HG02943 (cell line): ENCODE results near the gene TADA2A.

Experiments used
- ATAC-seq: cut with Tn5 transposase; IDR thresholded peaks from one replicate; pipeline ENCODE4 v1.9.1; 2021; ENCODE audit warnings: mild to moderate bottlenecking, low read depth, moderate library complexity; ENCODE audit not compliant: unreplicated experiment

The TADA2A gene, protein sequence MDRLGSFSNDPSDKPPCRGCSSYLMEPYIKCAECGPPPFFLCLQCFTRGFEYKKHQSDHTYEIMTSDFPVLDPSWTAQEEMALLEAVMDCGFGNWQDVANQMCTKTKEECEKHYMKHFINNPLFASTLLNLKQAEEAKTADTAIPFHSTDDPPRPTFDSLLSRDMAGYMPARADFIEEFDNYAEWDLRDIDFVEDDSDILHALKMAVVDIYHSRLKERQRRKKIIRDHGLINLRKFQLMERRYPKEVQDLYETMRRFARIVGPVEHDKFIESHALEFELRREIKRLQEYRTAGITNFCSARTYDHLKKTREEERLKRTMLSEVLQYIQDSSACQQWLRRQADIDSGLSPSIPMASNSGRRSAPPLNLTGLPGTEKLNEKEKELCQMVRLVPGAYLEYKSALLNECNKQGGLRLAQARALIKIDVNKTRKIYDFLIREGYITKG

DNA sequence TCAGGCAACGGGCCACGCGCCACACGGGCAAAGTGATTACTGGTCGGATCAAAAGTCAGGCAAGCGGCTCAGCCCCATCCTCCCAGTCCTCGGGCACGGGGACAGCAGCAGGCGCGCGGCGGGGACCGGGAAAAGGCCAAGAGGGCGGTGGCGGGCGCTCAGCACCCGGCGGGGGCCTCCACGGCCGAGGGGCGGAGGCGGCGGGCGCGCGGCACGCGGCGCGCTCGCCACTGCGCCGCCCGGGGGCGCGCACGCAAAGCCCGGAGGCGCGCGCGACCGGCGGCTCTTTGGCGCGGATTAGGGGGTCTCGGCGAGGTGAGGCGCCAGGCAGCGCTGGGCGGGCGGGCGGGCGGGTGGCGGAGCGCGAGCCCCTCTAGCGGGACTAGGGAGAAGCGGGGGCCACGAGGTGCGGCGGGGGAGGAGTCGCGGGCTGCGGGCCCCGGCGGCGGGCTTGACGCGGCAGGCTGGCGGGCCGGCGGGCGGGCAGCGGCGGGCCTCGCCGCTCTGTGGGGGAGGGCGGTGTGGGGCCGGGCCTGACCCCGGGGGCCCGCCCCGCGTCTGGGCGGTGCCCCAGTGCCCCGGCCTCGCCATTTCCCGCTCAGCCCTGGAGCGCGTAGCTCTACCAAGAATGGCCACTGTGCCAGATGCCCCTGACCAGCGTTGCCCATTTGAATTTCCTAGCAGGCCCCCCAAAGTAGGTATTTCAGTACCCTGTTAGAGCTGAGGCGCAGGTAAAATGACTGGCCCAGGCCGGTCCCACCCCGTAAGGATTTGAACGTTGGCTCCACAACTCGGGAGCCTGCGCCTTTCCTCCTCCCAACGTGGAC, at the start of gene TADA2A, which contains the start of gene ACACA:
Gene TADA2A (plus strand): TSS at position 252 of the 827 bp plus-strand sequence. CDS start 4,480 bp downstream, outside the sequence.
Gene ACACA (minus strand): TSS at position 202 of the 827 bp plus-strand sequence. CDS start 537 bp downstream, outside the sequence.
- peak; percentile 68 for ATAC-seq

DNA sequence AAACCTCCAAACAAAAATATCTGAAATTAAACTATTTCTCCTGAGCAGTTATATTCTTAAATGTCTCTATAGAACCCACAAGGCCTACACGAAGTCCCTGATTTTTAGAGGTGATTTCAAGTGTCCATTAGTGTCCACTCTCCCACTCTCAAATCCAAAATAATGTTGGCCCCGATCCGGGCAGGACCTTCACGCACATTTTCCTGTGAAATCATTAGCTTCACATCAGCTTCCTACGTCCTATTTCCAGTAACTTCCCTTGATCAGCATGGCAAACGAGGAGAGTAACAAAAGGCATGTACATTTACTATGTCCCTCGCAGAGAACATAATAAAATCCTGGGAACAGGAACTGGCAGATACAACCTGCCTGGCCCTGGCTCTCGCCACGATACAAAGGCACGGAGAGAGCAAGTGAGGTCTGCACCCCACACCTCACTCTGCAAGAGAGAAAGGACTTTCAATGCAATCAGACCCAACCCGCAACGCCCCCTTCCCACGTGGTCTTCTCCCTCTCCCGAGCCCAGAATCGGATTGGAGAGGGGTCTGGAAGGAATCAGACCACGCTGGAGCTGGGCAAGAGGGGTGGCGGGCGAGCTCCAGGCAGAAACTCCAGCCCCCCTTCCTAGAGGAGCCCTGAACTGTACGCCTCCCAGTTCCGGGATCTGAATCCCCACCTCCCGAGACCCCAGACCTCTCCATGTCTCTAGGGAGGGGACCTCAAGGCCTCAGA, 48.4 kb upstream of the TADA2A start:
- ATAC-seq: no peak

DNA sequence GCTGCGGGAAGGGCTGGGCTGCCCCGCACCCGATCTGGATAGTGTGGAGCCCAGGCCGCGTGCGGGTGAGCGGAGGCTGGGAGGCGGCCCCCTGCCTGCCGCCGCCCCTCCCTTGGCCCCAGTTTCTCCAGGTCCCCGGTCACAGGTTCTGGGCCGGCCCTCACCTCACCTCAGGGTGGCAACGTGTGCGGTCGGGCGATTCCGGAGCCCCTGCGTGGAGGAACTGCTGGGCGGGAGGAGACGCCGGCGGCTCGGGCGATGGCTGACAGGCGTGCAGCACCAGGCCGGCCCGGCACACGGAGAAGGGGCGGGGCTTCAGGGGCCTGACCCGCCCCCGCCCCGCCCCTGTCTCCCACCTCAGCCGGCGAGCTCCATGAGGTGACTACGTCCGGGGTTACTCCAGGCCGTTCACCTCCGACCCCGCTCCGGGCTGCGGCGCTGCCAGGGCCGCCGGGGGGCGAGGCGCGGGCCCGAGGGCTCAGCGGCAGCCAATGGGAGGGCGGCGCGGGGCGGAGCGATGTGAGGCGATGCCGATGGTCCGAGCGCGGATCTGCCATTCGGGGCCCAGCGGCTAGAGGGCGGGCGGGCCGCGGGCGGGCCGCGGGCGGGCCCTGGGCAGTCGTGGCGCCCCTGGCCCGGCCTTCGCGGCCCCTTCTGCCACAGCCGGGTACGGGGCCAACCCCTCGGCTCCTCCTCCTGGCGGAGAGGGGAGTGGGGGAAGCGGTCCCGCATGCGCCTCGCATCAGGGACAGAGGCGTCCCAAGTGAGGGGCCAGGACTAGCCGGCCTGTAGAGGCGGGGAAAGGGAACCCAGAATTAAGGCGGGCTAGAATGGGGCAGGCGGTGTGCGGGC, 47.6 kb upstream of the TADA2A start:
- ATAC-seq: peak; percentile 89

DNA sequence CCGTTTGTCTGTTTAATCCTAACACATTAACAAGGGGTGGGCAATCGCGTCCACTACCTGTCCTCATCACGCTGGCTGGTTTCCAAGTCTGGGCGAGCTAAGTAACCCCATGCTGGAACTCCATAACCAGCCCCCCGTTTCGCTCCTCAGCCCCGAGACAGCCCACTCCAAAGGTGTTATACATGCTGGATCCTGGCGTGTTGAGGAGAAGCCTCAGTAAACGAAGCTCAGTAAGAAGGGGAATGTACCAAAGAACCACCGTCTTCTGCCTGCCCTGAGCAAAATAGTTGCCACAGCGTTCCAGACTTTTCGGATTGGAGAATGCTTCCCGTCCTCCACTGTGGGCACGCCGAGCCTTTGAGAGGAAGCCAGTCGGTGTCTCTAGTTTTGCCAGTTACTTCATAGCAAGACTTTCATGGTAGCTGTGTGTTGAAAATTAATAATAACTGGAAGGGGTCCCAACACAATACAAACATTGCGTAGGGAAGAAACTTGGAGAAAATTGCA, 47.0 kb upstream of the TADA2A start:
- no peak for ATAC-seq

DNA sequence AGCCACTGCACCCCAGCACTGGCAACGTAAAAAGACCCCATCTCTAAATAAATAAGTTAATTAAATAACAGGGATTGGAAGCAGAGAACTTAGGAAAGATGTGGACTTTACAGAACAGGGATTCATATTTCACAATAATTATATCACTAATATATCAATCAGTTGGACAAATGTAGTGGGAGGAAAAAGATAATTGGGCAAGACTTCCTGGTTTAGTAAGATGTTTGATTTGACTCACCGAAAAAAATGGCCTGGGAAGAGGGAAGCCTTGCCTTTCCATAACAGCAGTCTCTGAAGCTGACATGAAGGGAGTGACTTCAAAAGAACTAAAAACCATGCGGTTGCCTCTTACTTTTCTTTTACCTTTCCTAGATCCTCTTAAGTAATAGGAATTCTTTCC, 46.1 kb upstream of the TADA2A start:
- no peak for ATAC-seq

DNA sequence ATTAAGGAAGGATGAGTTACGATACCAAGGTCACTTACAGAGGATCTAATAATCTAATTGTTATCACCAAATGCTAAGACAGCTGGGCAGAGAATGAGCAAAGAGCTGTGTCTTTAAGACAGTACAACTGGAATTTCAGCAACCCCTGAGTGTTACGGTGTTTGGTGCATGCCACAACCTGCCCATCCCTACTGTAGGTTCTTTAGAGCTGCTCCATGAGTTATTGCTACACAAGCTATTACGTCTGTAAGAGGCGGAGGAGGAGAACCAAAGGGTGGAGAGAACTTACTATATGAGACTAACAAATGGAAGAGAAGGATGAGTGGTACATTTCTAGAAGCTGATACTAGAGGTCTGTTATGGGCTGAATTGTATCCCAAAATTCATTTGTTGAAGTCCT, 45.1 kb upstream of the TADA2A start:
- no peak for ATAC-seq

DNA sequence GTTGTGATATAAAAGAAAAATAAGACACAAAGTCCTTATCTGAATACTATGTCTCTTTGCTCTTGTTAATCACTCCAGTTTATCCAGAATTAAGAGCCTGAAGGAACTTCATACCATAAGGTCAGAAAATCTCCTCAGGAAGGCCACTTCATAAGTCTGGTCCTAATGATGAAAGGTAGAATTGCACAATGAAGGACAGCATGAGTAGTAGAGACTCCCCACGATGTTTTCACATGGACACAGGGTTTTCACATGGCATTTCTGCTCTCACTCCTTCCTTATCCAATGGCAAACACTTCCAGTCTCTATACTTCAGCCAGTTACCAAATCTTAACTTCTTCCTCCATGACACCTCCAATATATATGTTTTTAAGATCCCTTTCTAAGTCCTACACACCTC, 41.1 kb upstream of the TADA2A start:
- ATAC-seq: no peak

DNA sequence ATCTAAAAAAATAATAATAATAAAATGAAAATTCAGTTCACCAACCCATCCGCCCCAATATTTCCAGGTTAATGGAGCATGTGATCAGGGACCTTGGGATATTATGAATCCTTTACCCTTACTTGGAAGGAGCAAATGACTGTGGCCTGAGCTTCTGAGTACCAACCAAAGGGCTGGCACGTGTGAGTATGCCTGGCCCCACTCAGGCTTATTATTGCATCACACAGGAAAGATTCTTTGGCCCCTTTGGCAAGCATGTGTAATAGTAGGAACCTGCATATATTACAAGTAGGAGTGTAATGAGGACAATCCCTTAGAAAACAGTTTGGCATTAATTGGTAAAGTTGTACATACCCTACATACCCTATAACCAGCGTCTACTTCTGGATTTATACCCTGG, 38.1 kb upstream of the TADA2A start:
- no peak for ATAC-seq

DNA sequence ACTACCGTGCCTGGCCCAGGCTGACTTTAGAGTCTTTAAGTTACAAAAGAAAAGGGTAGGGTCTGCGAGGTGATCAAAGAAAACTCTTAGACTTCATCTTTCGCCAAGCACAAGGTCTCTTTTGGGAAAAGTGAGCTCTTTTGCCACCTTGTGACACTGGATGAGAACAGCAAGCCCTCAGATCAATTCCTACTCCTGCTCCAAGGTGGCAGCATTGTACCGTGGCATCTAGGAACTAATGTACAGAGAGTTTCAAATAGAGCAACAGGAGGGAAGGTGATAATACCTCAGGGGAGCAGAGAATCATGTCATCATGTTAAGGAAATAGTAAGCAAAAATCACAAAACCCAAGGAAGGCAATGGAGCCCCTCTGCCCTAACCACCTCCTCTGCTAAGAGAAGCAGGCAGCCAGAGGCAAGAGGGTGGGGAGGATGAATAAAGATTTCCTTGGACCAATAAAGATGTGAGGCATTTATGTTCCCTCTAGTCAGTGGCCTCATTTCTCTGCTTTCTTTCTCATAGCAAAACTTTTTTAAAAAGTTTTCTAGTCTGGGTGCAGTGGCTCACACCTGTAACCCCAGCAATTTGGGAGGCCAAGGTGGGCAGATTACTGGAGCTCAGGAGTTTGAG, 33.0 kb upstream of the TADA2A start:
- no peak for ATAC-seq

DNA sequence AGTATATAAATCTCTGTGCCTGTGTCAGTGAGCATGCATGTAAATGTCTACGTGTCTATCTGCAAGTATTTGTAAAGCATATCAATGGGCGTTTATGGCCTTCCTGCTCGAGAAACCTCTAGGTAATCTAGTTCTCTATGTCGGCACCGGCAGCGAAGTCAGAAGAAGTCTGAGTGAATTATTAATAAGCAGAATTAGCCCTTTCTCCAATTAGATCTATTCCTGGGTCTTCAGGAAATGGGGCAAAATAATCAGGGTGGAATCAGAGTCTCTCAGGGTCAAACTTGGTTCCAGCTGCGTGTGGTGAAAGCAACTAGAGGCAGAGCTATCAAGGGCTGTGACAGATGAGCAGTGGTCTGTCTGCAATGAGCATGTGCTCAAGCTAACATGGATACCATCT, 31.0 kb upstream of the TADA2A start, which contains the start of gene C17orf78:
Gene C17orf78 (plus strand): TSS at position 280 of the 400 bp plus-strand sequence. CDS start 108 bp downstream, at position 388.
- ATAC-seq: no peak

DNA sequence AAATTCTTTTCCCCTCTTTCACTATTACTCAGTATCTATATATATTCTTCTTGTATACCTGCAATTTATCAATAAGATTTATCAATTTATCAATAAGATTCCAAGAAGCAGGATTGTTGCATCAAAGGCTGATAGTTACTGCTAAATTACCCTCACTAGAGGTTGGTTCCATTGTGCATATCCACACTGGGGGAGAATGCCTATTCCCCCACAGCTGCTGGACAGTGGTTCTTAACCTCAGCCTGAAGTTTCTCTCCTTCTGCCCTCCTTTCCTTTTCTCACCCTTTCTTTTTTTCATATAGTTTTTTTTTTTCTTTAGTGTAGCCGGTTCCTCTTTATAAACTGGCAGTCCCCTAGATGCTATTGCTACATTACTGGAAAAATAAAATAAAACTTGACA, 24.6 kb upstream of the TADA2A start:
- ATAC-seq: no peak

DNA sequence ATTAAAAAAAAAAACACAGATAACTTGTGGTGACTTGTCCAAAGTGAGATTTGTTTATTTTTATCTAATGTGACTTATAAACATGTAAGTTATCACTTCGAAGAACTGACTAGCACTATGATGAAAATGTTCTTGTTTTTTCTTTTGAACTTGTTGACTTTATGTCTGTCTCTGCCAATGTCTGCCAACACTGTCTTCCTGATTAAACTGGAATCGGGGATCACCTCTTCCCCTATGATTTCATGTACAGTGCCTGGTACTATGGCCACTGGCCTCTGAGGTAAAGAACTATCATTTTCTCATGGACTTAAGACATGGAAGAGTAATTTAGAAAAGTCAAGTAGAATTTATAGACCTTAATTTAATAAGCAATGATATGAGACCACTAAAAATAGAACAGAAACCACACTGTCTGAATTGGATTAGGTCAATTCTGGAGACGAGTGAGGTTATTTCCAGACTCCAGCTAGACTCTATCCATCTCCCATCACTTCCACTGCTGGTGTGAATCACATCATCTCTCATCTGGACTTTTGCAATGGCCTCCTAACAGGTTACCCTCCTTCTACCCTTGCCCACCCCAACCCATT, 22.0 kb upstream of the TADA2A start:
- ATAC-seq: no peak

DNA sequence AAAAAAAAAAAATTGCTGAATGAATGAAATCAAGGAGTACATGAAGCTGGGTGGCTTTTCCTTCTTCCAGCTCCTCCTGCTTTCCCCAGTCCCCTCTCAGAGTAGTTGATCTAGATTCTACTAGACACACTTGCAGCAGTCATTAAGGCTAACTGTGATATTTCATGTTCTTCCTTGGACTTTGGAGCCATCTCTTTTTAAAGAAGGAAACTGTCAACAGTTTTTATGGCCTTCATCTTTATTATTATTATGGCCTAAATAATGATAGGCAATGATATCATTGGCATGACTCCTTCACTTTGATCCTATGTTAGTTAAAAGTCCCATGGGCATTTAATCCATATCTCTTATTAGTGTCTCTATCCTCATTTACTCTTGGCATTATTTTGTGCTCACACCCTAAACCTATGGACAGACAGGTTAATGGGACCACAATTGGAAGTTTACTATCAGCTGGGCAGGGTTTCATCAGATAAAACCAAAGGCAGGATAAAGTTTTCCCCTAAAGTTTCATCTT, 21.2 kb upstream of the TADA2A start:
- ATAC-seq: no peak

DNA sequence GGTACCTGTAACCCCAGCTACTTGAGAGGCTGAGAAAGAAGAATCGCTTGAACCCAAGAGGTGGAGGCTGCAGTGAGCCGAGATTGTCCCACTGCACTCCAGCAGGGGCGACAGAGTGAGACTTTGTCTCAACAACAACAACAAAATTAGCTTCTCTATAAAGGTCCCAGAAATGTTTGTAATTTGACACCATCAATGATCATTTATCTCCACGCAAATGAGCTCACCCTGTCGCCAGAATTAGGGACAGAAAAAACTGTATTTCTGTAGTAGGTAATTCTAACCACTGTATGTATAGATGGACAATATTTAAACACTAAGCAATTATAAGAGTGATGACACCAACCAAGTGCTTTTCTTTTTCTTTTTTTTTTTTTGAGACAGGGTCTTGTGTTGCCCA, 20.2 kb upstream of the TADA2A start:
- ATAC-seq: no peak

DNA sequence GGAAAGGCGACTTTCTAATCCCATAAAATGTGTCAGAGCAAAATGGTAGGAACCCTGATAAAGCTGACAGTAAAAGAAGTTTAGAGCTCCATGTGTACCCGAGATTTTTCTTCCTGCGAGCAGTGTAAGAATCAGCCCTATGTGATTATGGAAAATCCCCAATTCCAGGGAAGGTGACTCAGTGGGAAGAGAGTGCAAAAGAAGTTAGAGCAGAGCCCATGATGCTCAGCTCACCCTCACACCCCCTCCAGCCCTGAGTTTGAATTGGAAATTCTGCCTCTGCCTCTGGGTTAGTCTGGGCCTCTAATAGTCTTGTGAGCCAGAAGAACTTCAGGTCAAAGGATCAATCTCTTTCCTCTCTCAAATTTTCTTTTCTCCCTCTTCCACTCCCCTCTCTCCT, 18.4 kb upstream of the TADA2A start:
- no peak for ATAC-seq

DNA sequence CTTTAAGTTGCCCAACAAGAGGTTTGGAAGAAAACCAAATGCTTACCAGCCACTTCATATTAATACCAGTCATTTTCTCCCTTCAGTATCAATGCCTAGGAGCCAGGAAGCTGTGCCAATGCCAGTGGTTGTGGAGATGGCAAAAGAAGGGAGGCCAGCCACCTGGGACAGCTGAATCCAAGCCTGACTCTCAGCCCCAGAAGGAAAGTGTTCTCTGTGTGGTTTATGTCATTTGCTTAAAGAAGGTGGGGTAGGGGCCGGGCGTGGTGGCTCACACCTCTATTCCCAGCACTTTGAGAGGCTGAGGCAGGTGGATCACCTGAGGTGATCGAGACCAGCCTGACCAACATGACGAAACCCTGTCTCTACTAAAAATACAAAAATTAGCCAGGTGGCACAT, 17.5 kb upstream of the TADA2A start:
- no peak for ATAC-seq

DNA sequence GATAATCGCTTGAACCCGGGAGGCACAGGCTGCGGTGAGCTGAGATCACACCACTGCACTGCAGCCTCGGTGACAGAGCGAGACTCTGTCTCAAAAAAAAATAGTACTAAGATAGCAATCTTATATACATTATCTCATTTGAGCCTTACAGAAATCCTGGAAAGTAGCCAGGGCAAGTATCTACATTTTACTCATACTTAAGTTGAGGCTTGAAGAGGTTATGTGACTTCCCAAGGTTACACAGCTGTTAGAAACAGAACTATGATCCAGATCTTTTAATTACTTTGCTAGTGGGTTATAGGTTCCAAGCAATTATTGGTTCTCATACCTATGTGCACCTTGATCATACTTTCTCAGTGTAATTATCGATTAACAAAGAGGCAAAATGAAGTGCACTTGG, 15.5 kb upstream of the TADA2A start:
- ATAC-seq: no peak

DNA sequence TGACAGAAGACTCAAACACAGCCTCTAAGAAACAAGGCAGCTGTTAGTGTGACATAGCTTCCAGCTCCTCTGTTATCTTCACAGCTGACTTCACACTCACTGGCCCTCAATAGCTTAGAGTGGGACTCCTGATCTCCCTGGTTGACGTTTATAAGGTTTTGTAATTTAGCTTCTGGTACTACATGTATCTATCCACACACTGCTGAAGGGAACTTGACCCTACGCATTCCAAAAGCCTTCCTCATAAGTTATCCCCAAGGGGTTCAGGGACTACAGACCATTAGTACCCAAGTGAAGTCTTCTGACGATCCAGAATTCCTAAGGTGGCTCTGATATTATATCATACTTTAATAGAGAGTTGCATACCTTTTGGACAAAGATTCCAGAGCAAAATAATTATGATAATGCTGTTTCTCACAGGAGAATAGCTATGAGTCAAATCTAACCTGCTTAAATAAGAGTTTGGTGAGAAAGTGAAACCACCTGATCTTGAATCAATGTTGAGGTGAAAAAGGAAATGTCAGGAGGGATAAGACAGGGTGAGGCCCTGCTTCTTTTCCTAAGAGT, 14.6 kb upstream of the TADA2A start:
- ATAC-seq: no peak
